Hepatic stellate cell (primary cell): ENCODE data around the gene SBF1.

Experiments used
- DNase-seq: peaks from one replicate; pipeline ENCODE4 v3.0.0; 2011; ENCODE audit warnings: low spot score

The SBF1 gene

GRCh38 chr22:50396751-50397370 lies 78.0 kb downstream of the SBF1 start:
- DNase-seq, result no peak
